NCI-H526 treated with DMSO at 0.1 percent for 48 hours (cell line): ENCODE data around the gene SLC27A3.

Experiments used
- DNase-seq: peaks from one replicate; lab custom pipeline; 2025; lab: John Stamatoyannopoulos, UW

SLC27A3 gene

GRCh38 chr1:153799016-153799415, 23.8 kb downstream of the SLC27A3 start:
- DNase-seq, result no peak

GRCh38 chr1:153799566-153800465, 24.6 kb downstream of the SLC27A3 start:
- DNase-seq, result no peak

DNA sequence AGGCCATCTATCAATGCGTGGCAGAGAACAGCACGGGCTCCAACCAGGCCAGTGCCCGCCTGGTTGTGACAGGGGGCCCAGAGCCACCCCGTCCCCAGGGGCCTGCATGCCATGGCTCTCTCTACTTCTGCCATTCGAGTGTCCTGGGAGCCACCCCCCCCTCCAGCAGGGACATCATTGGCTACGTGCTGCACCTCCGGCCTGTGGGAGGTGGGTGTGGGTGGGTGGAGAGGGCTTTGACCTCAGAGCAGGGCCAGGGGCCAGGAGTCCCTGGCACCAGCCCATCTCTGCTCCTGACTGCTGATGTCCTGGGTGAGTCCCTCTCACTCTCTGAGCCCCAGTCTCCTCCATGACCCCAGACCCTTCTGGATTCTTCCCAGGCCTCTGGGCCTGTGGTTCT, 25.3 kb downstream of the SLC27A3 start:
- DNase-seq, result no peak

GRCh38 chr1:153801028-153801625, 25.9 kb downstream of the SLC27A3 start:
- DNase-seq, result no peak

DNA sequence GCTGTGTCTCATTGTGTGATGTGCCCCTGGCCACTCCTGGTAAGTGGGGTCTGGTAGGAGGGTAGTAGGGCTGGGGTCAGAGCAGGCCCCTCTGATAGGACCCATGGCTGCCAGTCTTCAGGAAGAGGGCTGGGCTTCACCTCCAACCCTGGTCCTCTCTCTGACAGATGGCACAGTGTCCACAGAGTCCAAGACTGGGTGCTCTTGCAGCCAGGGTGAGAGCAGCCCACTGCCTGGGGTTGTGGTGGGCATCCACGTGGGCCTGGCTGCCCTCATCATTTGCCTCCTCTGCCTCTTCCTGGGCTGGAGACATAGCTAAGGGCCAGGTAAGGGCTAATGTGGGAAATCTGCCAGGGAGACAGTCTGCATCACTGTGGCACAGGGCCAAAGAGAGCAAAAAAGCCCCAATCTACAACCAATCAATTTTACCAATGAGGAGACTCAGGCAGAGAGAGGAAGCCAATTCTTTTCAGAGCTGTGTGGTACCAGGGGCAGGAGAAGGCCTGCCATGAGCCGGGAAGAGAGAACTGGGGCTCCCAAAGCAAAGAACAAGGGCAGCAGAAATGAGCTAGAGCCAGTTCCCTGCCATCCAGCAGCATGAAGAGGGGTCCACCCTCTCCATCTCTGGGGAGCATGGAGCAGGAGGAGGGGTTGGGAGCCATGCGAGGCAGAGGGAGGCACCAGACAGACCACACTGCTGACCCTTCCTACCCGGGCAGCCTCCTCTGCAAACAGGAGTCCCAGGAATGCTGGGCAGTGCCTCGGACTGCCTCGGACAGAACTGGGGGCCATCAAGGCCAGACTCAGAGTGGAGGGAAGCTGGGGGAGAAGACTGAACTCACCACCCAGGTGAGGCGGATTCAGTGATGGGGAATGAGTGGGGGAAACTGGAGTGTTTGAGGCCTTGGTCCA, 26.8 kb downstream of the SLC27A3 start:
- DNase-seq, result no peak

- no peak for DNase-seq
Measured at GRCh38 chr1:153803470-153804056, 28.4 kb downstream of the SLC27A3 start.

DNA sequence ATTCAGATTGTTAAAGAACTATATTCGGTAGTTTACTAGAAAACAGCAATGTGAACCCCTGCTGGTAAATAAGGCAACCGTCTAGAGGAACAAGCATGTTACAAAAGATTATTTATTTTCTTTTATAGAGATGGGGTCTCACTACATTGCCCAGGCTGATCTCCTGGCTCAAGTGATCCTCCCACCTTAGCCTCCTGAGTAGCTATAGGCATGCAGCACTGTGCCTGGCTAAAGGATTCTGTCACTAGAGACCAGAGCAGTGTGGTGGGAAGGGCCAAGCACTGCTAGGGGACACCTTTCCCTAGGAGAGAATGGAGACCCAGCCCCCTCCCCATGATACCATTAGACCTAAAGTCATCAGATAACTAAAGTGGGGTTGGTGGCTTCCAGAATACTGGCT, 28.9 kb downstream of the SLC27A3 start:
- DNase-seq, result no peak

DNA sequence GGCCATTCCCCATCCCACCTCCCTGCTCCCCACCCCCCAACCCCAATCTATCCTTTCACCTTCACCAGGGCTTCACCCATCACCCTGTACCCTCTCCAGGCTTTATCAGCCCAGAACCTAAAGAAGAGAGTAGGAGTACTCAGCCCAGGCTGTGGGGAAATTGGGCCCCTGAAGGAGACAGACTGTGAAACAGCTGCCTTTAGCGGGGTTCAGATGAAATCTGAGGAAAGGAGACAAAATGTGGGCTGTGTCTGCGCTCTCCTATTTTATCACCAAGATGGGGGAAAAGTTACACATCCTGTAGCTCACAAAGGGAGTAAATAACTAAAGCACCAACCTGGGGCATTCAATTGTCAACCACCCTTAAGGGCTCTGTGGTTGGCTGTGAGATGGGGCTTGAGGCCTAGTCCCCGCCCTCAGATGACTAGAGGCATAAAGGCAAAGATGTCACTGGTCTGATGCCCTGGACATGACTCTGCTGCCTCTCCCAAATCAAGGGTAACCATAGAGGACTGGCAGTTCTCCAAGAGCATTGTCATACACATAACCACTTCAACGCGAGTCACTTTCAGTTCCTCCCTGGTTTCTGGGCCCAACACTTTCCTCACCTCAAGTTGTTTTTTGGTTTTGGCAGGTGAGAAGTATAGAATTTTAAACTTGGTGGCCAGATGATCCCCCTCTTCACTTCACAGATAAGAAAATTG, 30.0 kb downstream of the SLC27A3 start:
- DNase-seq, result no peak

DNA sequence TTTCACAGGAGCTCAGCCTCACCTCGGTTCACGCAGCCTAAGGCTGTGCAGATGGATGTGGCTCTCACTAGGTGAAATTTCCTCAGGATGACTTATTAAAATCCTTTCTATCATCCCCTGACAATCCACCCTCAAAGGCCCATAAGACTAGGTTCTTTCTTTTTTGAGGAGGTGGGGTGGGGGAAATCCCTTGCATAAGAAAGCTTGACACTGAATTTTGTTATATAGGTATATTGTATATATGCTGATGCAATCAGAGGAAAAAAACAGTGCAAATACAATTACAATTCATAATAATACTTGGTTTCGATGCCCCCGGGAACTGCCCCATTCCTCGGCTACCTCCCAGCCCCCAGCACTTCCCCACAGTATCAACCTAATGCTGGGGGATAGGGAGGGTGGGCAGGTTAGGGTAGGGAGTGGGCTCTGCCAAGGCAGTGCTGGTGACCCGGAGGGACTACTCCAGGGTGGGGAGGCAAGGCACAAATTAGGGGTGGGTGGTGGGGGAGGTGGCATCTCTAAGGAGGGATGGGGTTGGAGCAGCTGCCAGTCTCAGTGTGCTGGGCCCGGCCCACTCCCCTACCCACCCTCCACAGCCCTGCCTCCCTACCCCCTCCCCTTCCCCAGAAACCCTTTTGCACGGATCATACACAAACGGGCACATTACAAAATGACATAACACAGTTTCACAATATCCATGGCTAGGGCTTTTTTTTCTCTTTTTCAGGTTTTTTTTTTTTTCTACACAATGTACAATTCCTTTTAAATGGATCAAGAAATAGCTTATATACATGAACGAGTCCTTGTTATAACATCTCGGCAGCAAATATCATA, 30.9 kb downstream of the SLC27A3 start:
- DNase-seq, result no peak

GRCh38 chr1:153816283-153816889, 41.2 kb downstream of the SLC27A3 start:
- no peak for DNase-seq

DNA sequence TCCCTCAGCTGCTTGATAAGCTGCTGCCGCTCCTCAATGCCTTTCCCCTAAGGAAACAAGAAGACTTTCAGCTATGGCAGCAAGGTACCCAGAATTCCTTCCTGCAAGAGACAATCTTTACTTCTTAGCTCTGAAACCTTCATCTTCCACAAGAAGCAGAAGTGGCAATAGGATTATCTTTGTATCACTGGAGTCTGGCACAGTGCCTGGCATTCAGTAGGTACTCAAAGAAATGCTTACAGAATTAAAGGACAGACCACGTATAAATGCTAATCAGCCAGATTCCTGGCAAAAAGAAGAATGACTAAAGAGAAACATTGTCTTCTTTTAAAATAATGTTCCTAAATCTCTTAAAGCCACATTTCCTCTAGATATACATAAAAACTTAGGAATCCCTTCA, 43.7 kb downstream of the SLC27A3 start:
- no peak for DNase-seq

- DNase-seq, result no peak
Measured at GRCh38 chr1:153827168-153827964, 52.2 kb downstream of the SLC27A3 start.
